ENCODE measurements around the gene SPA17.
A peak's percentile ranks its signal among the peaks of the same experiment; 100 is the strongest.

Gene SPA17

GRCh38 chr11:124673333-124674167 lies at the start of gene SPA17, which contains the start of gene SIAE:
SPA17 (plus strand) TSS chr11:124673904; CDS start chr11:124675265, 1,361 bp downstream.
SIAE (minus strand) TSS chr11:124673739; CDS start chr11:124673708, 31 bp downstream.
- DNase-seq, result peak; percentile 74

DNA sequence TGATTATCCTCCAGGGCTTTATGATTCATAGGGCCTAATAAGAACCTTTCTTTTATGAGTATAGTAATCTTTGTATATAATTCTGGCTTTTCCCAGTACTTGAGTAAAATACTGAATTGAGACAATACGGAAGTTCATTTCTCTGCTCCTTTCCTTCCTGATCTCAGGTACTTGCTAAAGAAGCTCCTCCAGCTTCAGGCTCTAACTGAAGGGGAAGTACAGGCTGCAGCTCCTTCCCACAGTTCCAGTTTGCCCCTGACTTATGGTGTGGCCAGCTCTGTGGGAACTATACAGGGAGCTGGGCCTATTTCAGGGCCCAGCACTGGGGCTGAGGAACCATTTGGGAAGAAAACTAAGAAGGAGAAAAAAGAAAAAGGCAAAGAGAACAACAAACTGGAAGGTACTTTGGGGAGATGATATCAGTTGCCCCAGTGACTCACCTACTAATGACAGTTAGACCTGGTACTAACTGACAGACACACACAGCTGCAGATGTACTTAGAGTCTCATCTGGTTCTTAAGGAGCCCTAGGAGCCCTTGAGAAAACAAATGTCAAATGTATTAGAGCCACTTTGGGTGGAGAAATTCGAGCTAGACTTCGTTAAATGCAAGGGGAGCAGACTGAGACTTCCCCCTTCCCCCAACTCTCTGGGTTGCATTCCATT lies 48.1 kb upstream of the SPA17 start:
- no peak for DNase-seq

DNA sequence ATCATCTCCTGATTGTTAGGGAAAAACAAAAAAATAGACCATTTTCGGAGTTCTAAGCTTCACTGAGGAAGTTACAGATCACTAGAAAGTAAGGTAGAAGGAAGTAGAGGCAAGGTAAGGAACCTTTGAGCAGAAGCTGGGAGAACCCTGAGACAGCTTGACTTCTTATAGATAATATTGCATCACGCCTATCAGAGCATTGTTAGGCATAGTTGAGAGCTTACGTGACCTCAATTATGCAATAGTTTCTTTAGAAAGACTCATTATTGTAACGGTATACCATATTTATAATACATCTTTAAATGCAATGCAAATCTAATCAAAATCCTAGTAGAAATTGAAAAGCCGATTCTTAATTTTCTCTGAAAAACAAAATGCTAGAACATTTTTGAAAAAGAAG lies 46.2 kb upstream of the SPA17 start:
- DNase-seq, result no peak

GRCh38 chr11:124629961-124630360 lies 43.7 kb upstream of the SPA17 start:
- no peak for DNase-seq

- DNase-seq, result no peak
These were observed 40.3 kb upstream of the SPA17 start for GRCh38 chr11:124633355-124633754.

DNA sequence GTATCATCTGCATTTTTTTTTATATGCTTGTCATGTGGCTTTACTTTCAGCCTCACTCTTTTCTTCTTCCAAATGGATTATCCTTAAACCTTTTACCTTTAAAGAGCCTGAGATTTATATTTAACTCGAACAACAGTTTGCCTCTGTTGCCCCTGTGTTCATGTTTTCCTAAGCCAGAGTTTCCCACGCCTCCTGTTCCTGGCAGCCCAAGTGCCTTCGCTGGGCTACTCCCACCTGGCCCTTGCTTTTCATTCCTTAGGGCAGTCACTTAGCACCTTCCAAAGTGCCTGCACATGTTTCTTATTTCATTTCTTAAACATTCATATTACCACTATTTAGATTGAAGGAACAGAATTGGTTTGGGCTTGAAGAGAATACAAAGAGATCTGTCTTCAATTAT lies 37.8 kb upstream of the SPA17 start:
- DNase-seq, result no peak

GRCh38 chr11:124638500-124638899 lies 35.2 kb upstream of the SPA17 start:
- DNase-seq, result no peak

DNA sequence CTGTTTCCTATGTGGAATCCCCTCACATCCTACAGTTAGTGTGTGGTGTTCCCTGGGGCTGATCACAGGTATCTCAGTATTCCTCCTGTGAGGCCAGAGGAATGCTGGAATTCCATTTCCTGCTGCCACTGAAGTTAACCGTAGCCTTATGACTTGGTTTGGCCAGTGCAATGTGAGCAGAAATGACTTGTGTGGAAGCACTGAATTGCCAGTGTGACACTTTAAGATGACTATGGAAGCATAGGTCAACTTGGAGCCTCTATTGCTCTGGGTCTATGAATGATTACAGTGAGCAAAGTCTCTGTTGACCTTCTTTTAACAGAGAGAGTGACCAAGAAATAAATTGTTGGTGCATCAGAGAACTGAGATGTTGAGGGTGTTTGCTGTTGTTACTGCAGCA lies 34.5 kb upstream of the SPA17 start:
- DNase-seq, result no peak

DNA sequence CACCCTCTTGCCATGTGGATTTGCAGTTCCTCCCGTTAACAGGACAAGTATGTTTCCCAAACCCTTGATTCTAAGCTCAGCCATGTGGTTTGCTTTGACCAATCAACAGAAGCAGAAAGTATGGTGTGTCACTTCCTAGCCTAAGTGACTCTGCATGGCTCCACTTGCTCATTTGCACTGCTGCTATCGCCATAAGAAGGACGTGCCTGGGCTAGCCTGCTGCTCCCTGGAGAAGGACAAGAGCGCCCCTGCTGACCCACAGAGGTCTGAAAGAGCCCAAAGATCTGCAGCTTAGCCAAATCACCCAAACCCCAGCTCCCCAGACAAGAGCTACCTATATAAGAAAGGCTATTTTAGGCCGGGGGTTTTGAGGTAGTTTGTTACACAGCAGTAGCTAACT lies 33.0 kb upstream of the SPA17 start:
- no peak for DNase-seq

GRCh38 chr11:124642628-124643027 lies 31.1 kb upstream of the SPA17 start:
- DNase-seq, result no peak

GRCh38 chr11:124643042-124643604 lies 30.6 kb upstream of the SPA17 start:
- DNase-seq, result no peak

DNA sequence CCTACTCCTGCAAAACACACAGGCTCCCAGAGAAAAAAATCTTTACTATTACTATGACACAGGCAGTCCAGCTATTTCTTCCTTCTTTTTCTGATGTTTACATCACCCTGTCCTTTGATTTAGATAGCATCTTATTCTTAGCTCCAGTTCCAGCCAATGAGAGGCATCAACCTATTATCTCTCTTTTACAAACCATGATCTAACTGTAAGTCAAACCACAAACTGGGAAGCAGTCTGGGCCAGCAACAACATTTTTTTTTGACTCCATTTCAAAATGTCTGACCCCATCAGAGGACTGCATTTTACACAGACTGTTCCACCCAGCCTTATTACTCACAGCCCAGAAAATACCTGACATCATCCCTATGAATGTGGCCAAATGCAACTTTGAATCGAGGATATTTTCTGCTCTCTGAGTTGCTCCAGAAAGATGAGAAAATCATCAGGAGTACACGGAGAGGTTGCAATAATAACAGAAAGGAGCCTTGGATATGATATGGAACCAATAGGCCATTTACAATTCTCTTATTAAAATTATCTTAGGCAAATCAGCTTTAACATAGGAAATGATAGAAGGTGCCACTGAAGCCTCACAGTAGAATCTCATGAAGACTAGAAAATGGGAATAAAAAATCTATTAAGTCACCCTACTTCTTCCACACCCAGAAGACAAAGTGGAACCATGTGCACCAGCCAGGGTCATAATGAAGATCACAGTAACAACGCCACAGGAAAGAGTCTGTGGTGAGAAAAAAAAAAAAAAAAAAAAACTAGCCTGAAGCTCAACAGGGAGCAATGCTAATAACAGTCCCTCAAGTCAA lies 29.9 kb upstream of the SPA17 start:
- no peak for DNase-seq

GRCh38 chr11:124644426-124645280 lies 29.1 kb upstream of the SPA17 start:
- DNase-seq, result no peak

DNA sequence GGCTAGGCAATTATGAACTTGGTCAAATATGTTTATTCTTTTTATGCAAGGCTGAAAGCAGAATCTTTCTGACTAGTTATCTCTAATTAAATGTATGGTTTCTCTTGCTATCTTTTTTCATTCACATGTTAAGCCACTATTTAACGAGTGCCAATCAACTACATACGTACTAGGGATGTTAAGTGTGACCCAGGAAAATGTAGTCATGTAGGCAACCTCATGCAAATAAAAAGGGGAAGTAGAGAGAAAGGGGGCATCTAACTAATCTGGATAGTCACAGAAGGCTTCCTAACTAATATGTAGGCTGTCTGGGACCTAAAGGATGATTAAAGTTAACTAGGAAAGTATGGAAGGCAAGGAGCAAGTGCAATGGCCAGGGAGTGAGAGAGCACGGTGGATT lies 27.6 kb upstream of the SPA17 start:
- no peak for DNase-seq

- no peak for DNase-seq
These were observed 25.1 kb upstream of the SPA17 start for GRCh38 chr11:124648610-124649009.

DNA sequence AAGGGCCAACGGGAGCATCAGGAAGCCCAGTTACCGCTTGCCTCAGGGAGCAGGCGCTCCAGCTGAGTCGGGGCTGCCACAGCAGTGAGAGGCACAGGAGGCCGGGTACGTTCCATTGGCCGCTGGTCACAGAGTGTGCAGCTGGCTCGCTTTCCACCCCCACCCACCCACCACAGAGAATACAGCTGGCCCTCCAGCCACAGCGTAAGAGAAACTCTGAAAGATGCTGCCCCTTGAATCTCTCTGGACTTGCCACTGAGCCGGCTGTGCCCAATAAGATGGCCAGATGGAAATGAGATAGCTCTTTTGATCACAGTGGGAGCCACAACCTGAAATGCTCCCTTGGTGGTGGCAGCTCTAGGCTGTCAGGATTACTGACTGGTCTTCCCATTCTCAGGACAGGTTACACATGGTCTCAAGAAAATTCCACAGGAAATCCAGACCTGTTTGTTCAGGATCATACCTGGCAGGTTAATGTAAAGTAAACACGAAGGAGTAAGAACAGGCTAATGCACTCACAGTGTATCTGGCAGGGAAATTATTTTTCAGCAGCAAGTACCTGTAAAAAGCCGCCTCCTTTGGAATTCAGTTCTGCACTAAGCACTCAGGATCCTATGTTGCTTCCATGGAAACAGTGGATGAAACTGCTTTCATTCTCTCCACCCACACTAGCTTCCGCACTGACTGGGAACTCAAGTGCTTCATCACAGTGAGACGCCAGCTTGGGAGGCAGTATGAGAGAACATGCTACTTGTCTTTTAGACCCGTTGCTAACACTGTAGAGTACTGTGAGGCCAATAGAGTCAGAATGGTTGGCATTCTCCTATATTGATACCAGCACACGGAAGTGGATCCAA lies 16.7 kb upstream of the SPA17 start:
- no peak for DNase-seq

DNA sequence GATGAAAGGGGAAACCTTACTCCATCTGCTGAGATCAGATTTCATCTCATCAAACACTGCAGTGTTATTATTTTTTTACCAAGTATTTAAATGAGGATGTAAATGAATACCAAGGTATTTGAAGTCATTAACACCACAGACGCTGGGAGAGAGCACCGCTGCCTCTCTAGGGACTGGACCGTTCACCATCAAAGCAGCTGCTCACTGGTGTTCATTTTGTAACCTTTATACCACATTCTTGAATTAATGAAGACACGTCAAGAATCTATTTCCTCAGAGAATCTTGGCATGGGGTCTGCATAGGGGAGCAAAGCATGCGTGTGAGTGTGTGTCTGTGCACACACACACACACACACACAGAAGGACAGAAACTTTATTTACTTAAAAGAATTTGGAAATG lies 15.8 kb upstream of the SPA17 start:
- DNase-seq, result no peak

- DNase-seq, result no peak
These were observed 15.2 kb upstream of the SPA17 start for GRCh38 chr11:124658501-124658900.

DNA sequence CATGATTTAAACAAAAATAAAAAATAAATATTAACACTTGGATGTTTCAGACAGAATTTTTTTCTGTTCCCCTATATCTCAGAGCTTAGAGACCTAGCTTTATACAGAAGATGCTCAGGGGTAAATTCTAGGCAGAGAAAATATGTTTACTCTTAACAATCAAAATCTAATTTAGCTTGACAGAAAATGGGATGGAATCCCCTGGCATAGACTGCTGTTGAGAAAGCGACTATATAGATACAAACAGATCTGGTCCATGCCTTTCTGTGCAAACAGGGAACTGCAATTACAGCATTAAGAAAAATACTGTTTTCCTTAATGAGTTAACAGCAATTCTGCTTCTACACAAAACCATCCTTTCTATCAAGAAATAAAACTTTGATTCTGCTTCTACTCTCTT lies 14.7 kb upstream of the SPA17 start:
- DNase-seq, result no peak

DNA sequence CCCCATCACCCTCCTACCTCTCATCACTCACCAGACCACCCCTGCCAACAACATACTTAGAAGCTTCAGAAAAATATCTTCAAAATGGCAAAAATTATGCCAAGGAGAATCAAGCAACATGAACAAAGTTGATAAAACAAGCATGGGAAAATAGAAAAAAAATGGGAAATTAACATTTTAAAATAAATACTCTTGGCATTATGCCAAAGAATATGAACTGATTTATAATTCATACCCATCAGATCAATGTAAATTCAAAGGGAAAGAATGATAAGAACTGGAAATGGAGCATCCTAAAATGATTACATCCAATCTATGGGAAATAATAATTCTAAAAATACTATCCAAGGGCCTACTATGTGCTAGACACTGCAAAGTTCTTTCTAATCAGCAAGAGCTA lies 12.2 kb upstream of the SPA17 start:
- no peak for DNase-seq

DNA sequence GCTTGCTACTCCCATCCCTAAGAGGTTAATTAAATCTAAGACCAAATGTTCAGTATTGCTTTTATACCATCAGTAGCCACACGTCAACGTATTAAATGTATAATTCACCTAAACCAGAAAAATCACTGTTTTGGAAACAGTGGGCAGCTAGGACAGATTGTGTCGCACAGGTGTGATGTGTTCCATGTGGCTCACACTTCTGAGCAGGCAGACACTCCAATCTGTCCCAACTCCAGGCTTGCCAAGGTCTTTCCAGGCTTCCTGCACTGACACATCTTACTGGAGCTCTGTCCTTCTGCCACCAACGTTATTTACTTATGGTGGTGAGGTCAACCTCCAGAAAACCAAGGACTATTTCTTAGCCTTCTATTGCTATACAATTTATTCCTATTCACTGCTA lies 11.6 kb upstream of the SPA17 start:
- DNase-seq, result no peak
